Gastroesophageal sphincter (tissue), 3 donors: ENCODE data around the gene PPARGC1A.

Experiments
- EP300 ChIP-seq: sonication (generic); formaldehyde crosslinking; IDR thresholded peaks from one replicate; pipeline ENCODE4 v1.6.1; 2017; ENCODE audit warnings: antibody characterized with exemption, mild to moderate bottlenecking
- POLR2AphosphoS5 ChIP-seq: sonication (generic); formaldehyde crosslinking; IDR thresholded peaks from one replicate; pipeline ENCODE4 v1.6.1; 2017; ENCODE audit warnings: antibody characterized with exemption
- TF ChIP-seq, protein P1 (sequence below), 4 experiments: fragments of 200-600 bp in 2 of 4; fragments of 450-650 bp in 2 of 4; sonication (generic) in 1 of 4; IDR thresholded peaks; one replicate each; pipeline ENCODE4 v1.5.1; 2017 to 2019; ENCODE audit warnings: antibody characterized with exemption in 4 of 4, mild to moderate bottlenecking in 2 of 4, moderate library complexity in 2 of 4

- TF ChIP-seq EP300: no peak
- TF ChIP-seq, protein P1, sequence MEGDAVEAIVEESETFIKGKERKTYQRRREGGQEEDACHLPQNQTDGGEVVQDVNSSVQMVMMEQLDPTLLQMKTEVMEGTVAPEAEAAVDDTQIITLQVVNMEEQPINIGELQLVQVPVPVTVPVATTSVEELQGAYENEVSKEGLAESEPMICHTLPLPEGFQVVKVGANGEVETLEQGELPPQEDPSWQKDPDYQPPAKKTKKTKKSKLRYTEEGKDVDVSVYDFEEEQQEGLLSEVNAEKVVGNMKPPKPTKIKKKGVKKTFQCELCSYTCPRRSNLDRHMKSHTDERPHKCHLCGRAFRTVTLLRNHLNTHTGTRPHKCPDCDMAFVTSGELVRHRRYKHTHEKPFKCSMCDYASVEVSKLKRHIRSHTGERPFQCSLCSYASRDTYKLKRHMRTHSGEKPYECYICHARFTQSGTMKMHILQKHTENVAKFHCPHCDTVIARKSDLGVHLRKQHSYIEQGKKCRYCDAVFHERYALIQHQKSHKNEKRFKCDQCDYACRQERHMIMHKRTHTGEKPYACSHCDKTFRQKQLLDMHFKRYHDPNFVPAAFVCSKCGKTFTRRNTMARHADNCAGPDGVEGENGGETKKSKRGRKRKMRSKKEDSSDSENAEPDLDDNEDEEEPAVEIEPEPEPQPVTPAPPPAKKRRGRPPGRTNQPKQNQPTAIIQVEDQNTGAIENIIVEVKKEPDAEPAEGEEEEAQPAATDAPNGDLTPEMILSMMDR (IDR thresholded peaks at IDR 0.05): no peak
- no peak for TF ChIP-seq POLR2AphosphoS5
Measured at GRCh38 chr4:23884741-23885140, 5.1 kb downstream of the PPARGC1A start.
